Activated CD8-positive, alpha-beta memory T cell treated with anti-CD3 and anti-CD28 coated beads, Interleukin-2, amount 50 U/mL, for 24 hours (primary cell): Measurements from ENCODE around the gene UTY.
A peak's percentile ranks its signal among the peaks of the same experiment; 100 is the strongest.

ENCODE experiments used
- DNase-seq: peaks from one replicate; pipeline ENCODE4 v3.0.0-alpha.2; 2020; ENCODE audit errors: extremely low read depth

UTY gene

GRCh38 chrY:13415556-13415955, 64.3 kb downstream of the UTY start:
- DNase-seq = no peak

GRCh38 chrY:13398876-13399275, 81.0 kb downstream of the UTY start:
- DNase-seq = no peak

GRCh38 chrY:13381110-13381683, 98.6 kb downstream of the UTY start:
- DNase-seq = no peak

GRCh38 chrY:13370868-13371800, 108.7 kb downstream of the UTY start:
- no peak for DNase-seq

- no peak for DNase-seq
Measured at GRCh38 chrY:13370245-13370644, 109.6 kb downstream of the UTY start.

GRCh38 chrY:13368513-13368845, 111.4 kb downstream of the UTY start:
- no peak for DNase-seq

- no peak for DNase-seq
Measured at GRCh38 chrY:13363641-13364040, 116.2 kb downstream of the UTY start.

- DNase-seq = no peak
Measured at GRCh38 chrY:13362662-13363061, 117.2 kb downstream of the UTY start.

GRCh38 chrY:13361656-13362636, 117.9 kb downstream of the UTY start:
- DNase-seq = no peak

GRCh38 chrY:13351443-13351842, 128.4 kb downstream of the UTY start:
- no peak for DNase-seq

- DNase-seq = no peak
Measured at GRCh38 chrY:13347106-13347505, 132.7 kb downstream of the UTY start.

- DNase-seq = no peak
Measured at GRCh38 chrY:13345549-13345948, 134.3 kb downstream of the UTY start.

- peak; percentile 14 for DNase-seq
Measured at GRCh38 chrY:13343307-13343946, 136.4 kb downstream of the UTY start.

- DNase-seq = no peak
Measured at GRCh38 chrY:13339939-13340338, 139.9 kb downstream of the UTY start.

GRCh38 chrY:13339381-13339780, 140.5 kb downstream of the UTY start:
- DNase-seq = no peak

GRCh38 chrY:13338711-13339110, 141.1 kb downstream of the UTY start:
- DNase-seq = no peak

- no peak for DNase-seq
Measured at GRCh38 chrY:13337934-13338333, 141.9 kb downstream of the UTY start.

- DNase-seq = no peak
Measured at GRCh38 chrY:13333791-13334190, 146.0 kb downstream of the UTY start.

- no peak for DNase-seq
Measured at GRCh38 chrY:13330651-13331050, 149.2 kb downstream of the UTY start.

- DNase-seq = no peak
Measured at GRCh38 chrY:13312966-13313365, 166.9 kb downstream of the UTY start.

GRCh38 chrY:13307959-13308358, 171.9 kb downstream of the UTY start:
- DNase-seq = no peak

GRCh38 chrY:13300795-13301194, 179.0 kb downstream of the UTY start:
- no peak for DNase-seq
